Jurkat, Clone E6-1 (cell line): Measurements from ENCODE around the gene ALOX12.

ENCODE experiments used
- DNase-seq: peaks from one replicate; pipeline ENCODE4 v3.0.0-alpha.2; 2011; ENCODE audit warnings: low read depth, low spot score
- H3K4me3 ChIP-seq: 2 replicates; pipeline ENCODE4 v1.5.1; 2011; ENCODE audit warnings: mild to moderate bottlenecking, low read length, control low read depth, moderate library complexity

The ALOX12 gene

DNA sequence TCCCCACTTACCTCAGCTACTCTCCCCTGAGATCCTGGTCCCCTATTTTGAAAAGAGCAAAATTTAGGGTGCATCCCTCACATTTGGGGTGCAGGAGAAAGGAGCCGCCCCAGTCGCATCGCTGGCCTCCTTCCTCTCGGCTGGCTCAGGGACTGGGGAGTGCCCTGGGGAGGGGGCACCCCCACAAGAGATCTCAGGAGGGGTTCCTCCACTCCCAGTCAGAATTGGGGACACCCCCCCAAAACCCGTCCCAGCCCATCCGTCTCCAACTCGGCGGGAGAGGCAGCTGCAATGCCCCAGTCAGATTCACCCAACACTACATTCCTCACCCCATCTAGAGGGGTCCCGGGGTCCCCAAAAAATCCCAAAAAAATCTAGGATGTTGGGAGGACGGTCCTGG, 23.5 kb downstream of the ALOX12 start:
- no peak overlapping the region for H3K4me3 ChIP-seq
- DNase-seq = no peak

DNA sequence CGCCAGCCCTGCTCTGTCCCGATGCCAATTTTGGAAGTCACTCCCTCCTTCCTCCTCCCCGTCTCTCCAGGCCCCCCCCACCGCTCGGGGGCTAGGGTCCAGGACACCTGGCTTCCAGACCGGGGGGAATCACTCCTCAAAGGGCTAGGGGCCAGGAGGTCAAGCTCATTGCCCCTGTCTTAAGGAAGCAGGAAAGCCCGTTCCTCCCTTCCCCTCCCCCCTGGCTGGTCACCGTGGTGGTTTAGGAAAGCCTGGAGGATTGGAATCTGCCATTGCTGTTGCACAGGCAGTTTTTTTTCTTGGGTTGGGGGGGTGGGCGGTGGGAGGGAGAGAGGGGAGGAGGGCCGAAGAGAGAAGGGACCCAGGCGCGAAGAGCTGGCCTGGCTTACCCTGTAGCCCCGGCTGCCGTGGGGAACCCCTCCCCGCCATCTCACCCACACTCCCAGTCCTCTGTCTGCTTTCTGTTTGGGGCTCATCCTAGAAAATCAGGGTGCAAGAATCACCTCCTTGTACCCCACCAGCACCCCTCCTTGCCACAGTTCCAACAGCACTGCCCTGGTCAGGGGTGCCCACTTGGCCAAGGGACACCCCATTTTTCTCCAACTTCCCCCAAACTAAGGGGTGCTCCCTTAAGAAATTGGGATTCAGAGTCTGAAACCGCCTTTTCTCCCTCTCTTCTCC, 24.1 kb downstream of the ALOX12 start:
- no peak for DNase-seq
- no peak overlapping the region for H3K4me3 ChIP-seq

DNA sequence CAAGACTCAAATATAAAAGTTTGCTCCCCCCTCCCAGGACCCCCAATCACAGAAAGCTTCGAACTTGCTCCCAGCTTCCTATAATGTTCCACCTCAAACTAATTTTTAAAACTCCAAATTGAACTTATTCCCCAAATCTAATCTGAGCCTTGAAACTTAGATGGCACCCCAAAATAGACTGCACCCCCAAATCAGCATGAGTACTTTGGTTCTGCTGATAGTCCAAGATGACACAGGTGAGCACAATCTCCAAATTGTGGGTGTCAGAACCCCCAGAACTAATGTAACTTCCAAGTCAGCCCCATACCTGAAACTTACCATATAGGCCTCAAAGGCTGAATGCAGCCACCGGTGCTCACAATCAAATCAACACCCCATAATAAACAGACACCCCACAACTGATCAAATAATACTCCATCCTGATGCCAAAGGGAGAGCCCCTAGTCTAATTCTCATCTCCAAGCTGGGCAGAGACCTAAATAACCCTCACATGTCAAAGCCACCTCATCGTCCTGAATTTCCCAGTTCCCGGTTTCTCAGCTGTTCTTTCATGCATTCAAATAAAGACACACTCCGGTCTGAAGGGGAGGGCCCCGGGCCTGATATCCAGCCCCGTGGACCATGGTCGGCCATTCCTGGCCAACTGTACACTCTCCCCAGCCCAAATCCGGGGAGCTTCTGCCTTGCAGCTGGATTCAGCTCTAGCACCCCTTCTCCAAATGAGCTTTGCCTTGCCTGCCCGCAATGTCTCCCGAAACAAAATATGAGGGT, 25.2 kb downstream of the ALOX12 start:
- DNase-seq = no peak
- no peak overlapping the region for H3K4me3 ChIP-seq

GRCh38 chr17:7021993-7022778, 26.3 kb downstream of the ALOX12 start:
- no peak for DNase-seq

GRCh38 chr17:7022781-7023571, 27.1 kb downstream of the ALOX12 start, which contains the start of gene BCL6B:
BCL6B (plus strand) TSS chr17:7023050; CDS start chr17:7023672, 622 bp downstream.
- H3K4me3 ChIP-seq = peak within 1 kb of the TSS; percentile 22
- DNase-seq = no peak

More at GRCh38 chr17:7021993-7022778, 26.3 kb downstream of the ALOX12 start:
- H3K4me3 ChIP-seq = peak overlapping the region; percentile 22

DNA sequence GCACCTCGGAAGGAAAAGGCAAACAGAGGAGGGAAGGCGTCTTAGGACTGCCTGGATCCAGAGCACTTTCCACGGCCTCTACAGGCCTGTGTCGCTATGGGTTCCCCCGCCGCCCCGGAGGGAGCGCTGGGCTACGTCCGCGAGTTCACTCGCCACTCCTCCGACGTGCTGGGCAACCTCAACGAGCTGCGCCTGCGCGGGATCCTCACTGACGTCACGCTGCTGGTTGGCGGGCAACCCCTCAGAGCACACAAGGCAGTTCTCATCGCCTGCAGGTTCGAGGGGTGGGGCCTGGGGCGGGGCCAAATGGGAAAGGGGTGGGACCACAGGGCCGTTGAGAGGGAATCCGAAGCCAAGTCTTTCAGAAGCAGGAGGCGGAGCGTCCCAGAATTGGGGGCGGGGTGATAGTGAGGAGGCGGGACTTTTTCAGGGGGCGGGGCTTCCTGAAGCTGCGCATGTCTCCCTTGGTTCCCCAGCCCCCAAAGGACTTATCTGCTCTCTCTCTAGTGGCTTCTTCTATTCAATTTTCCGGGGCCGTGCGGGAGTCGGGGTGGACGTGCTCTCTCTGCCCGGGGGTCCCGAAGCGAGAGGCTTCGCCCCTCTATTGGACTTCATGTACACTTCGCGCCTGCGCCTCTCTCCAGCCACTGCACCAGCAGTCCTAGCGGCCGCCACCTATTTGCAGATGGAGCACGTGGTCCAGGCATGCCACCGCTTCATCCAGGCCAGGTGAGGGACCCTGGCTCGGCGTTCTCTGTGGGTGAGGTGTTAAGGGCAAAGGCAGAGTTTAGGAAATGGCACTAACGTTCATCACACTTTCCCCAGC, 27.9 kb downstream of the ALOX12 start:
- DNase-seq = no peak
- no peak overlapping the region for H3K4me3 ChIP-seq

GRCh38 chr17:7024402-7024785, 28.5 kb downstream of the ALOX12 start:
- DNase-seq = no peak
- H3K4me3 ChIP-seq = no peak overlapping the region

DNA sequence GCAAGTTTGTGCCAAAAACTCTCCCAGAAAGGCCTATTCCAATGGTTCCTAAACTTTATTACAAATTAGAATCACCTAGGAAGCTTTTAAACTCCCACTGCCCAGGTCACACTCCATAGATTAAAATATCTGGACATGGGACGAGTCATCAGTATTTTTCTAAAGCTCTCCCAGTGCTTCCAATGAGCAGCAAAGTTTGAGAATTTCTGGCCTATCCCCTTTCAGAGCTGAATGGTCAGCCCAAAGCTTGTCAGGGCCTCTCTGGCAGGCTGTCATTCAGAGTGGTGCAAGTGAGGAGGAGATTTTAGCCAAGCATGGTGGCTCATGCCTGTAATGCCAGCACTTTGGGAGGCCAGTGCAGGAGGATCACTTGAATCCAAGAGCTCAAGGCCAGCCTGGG, 29.4 kb downstream of the ALOX12 start:
- no peak overlapping the region for H3K4me3 ChIP-seq
- DNase-seq = no peak

DNA sequence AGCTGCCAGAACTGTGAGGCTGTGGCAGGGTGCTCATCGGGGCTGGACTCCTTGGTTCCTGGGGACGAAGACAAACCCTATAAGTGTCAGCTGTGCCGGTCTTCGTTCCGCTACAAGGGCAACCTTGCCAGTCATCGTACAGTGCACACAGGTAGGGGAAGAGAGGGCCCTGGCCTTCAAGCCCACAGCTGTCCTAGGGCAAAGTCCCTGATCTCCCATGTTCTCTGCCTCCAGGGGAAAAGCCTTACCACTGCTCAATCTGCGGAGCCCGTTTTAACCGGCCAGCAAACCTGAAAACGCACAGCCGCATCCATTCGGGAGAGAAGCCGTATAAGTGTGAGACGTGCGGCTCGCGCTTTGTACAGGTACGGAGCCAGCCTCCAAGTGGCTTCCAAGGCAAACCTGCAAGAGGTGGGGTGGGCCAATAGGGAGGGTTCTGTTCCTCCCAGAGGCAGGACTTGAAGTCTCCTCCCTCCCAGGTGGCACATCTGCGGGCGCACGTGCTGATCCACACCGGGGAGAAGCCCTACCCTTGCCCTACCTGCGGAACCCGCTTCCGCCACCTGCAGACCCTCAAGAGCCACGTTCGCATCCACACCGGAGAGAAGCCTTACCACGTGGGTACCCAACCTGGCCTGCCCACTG, 30.7 kb downstream of the ALOX12 start:
- no peak for DNase-seq
- no peak overlapping the region for H3K4me3 ChIP-seq

GRCh38 chr17:7027335-7027734, 31.5 kb downstream of the ALOX12 start:
- H3K4me3 ChIP-seq = no peak overlapping the region
- DNase-seq = no peak

GRCh38 chr17:7029096-7029495, 33.2 kb downstream of the ALOX12 start:
- DNase-seq = no peak
- H3K4me3 ChIP-seq = no peak overlapping the region

DNA sequence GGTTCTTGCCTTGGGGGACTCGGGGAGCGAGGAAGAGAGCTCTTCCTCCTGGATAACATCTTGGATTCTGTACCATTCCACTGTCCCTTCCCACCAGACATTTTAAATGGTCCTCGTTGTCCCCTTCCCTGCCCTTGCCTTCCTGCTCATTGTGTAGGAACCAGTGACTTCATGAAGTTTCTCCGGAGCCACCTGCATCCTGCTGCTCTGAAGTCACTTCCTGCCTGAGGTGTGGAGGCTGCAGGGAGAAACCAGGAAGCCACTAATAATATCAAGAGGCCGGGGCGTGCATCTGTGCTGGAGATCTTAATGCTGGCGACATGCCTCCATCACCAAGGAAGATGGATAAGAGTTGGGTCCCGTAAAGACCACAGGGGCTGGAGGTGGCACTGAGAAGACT, 33.8 kb downstream of the ALOX12 start:
- peak overlapping the region; percentile 42 for H3K4me3 ChIP-seq
- peak; percentile 79 for DNase-seq

- DNase-seq = peak; percentile 70
- peak overlapping the region; percentile 87 for H3K4me3 ChIP-seq
Observed at GRCh38 chr17:7034955-7035590, 39.2 kb downstream of the ALOX12 start.

- H3K4me3 ChIP-seq = peak within 1 kb of the TSS; percentile 87
- DNase-seq = peak; percentile 97
Observed at GRCh38 chr17:7035591-7036368, 39.9 kb downstream of the ALOX12 start, which contains the start of gene SLC16A13. SLC16A13 (plus strand) TSS chr17:7036015; CDS start chr17:7036383, 368 bp downstream.

GRCh38 chr17:7038025-7038862, 42.4 kb downstream of the ALOX12 start:
- DNase-seq = no peak
- H3K4me3 ChIP-seq = no peak overlapping the region

DNA sequence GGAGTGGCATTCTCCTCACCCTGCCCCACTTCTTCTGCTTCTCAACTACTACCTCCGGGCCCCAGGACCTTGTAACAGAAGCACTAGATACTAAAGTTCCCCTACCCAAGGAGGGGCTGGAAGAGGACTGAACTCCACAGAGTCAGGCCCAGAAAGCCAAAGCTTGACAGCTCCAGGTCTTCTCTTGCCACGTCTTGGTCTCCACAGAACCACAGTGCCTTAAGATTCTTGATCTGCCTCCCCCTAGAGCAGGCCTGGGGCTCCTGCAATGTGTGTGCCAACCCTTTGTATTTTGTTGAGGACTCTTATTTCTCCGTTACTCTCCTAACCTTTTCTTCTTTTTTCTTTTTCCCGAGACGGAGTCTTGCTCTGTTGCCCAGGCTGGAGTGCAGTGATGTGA, 44.0 kb downstream of the ALOX12 start:
- H3K4me3 ChIP-seq = no peak overlapping the region
- no peak for DNase-seq
